IMR-90 (cell line): Measurements from ENCODE around the gene PLB1. TPM values are rescaled to one million over a fixed set of nuclear protein-coding genes. Genes with fewer than 3 reads are reported as not detected.

Experiments used
- ATAC-seq: fragments of 200-7000 bp; cut with Tn5 transposase; 2 replicates; pipeline ENCODE4 v1.9.1; 2020; ENCODE audit warnings: low read depth, mild to moderate bottlenecking, moderate library complexity
- BruUV-seq: library from RNA; stranded (reverse); fragments of 400-500 nt; replicated peaks from 2 replicates; lab custom pipeline; 2021; lab: Mats Ljungman, UMichigan
- CTCF ChIA-PET: fragments of 300-600 bp; formaldehyde crosslinking; extraction: SDS; loops from one replicate; lab custom pipeline; 2021; ENCODE audit warnings: antibody characterized with exemption; lab: Yijun Ruan, JAX
- POLR2A ChIA-PET: fragments of 300-600 bp; sonication (Branson Sonifier 250); formaldehyde crosslinking; loops from one replicate; lab custom pipeline; 2022; ENCODE audit warnings: antibody characterized with exemption; ENCODE audit not compliant: unreplicated experiment; lab: Charles Lee
- DNase-seq: peaks from one replicate; pipeline ENCODE4 v3.0.0; 2013
- H2AFZ ChIP-seq: replicated peaks from 2 replicates; pipeline ENCODE3; 2013; ENCODE audit warnings: low read length, mild to moderate bottlenecking; ENCODE audit not compliant: poor library complexity
- H2AK5ac ChIP-seq: 2 replicates; pipeline ENCODE4 v1.6.1; 2013; ENCODE audit warnings: low read depth, low read length, inconsistent platforms
- H2AK9ac ChIP-seq: replicated peaks from 2 replicates; pipeline ENCODE3; 2013; ENCODE audit warnings: mild to moderate bottlenecking, low read depth, low read length, moderate library complexity; ENCODE audit not compliant: poor library complexity
- H2BK120ac ChIP-seq: 2 replicates; pipeline ENCODE4 v1.6.1; 2013; ENCODE audit warnings: low read depth, low read length, inconsistent platforms
- H2BK15ac ChIP-seq: 3 replicates; pipeline ENCODE4 v1.6.1; 2013; ENCODE audit warnings: low read depth, low read length, inconsistent platforms
- H2BK20ac ChIP-seq: 2 replicates; pipeline ENCODE4 v1.6.1; 2013; ENCODE audit warnings: low read depth, mild to moderate bottlenecking, inconsistent platforms, low read length, moderate library complexity
- H2BK5ac ChIP-seq: 2 replicates; pipeline ENCODE4 v1.6.1; 2013; ENCODE audit warnings: mild to moderate bottlenecking, low read depth, low read length, inconsistent platforms; ENCODE audit not compliant: poor library complexity, severe bottlenecking
- H3K14ac ChIP-seq: replicated peaks from 2 replicates; pipeline ENCODE4 v1.6.1; 2013; ENCODE audit warnings: low read depth, low read length, inconsistent platforms
- H3K18ac ChIP-seq: 2 replicates; pipeline ENCODE4 v1.6.1; 2013; ENCODE audit warnings: low read depth, low read length, control low read depth
- H3K23ac ChIP-seq: 2 replicates; pipeline ENCODE4 v1.6.1; 2013; ENCODE audit warnings: low read depth, low read length, inconsistent platforms
- H3K27ac ChIP-seq: 2 replicates; pipeline ENCODE4 v1.5.1; 2013; ENCODE audit warnings: mild to moderate bottlenecking, control low read depth, low read length; ENCODE audit not compliant: insufficient read depth
- H3K27me3 ChIP-seq: 2 replicates; pipeline ENCODE4 v1.6.1; 2013; ENCODE audit warnings: low read length; ENCODE audit not compliant: control insufficient read depth, insufficient read depth
- H3K36me3 ChIP-seq: 2 replicates; pipeline ENCODE4 v1.6.1; 2013; ENCODE audit warnings: low read length, mixed read lengths; ENCODE audit not compliant: control insufficient read depth, insufficient read depth
- H3K4ac ChIP-seq: 2 replicates; pipeline ENCODE4 v1.6.1; 2013; ENCODE audit warnings: low read depth, low read length, inconsistent platforms
- H3K4me1 ChIP-seq: 2 replicates; pipeline ENCODE4 v1.6.1; 2013; ENCODE audit warnings: low read length, mixed read lengths; ENCODE audit not compliant: control insufficient read depth, insufficient read depth
- H3K4me2 ChIP-seq: 2 replicates; pipeline ENCODE4 v1.6.1; 2013; ENCODE audit warnings: low read depth, mild to moderate bottlenecking, control low read depth, low read length, moderate library complexity
- H3K4me3 ChIP-seq: 2 replicates; pipeline ENCODE4 v1.5.1; 2013; ENCODE audit warnings: low read depth, mild to moderate bottlenecking, control low read depth, low read length, moderate library complexity; ENCODE audit not compliant: insufficient read depth
- H3K56ac ChIP-seq: 2 replicates; pipeline ENCODE4 v1.6.1; 2013; ENCODE audit warnings: low read length, inconsistent platforms; ENCODE audit not compliant: insufficient read depth; ENCODE audit errors: extremely low read depth
- H3K79me1 ChIP-seq, 2 experiments: 2 replicates each; pipeline ENCODE4 v1.6.1; 2013; ENCODE audit warnings: low read length in 2 of 2, inconsistent platforms in 1 of 2, low read depth in 1 of 2
- H3K9ac ChIP-seq: 2 replicates; pipeline ENCODE4 v1.6.1; 2013; ENCODE audit warnings: low read depth, low read length, control low read depth
- H3K9me1 ChIP-seq: 2 replicates; pipeline ENCODE4 v1.6.1; 2013; ENCODE audit warnings: low read length, inconsistent platforms; ENCODE audit not compliant: insufficient read depth
- H3K9me3 ChIP-seq: 2 replicates; pipeline ENCODE4 v1.6.1; 2013; ENCODE audit warnings: low read length; ENCODE audit not compliant: control insufficient read depth, insufficient read depth
- H4K20me1 ChIP-seq: 2 replicates; pipeline ENCODE4 v1.6.1; 2013; ENCODE audit warnings: low read length, inconsistent platforms; ENCODE audit not compliant: insufficient read depth
- H4K5ac ChIP-seq: 2 replicates; pipeline ENCODE4 v1.6.1; 2013; ENCODE audit warnings: mild to moderate bottlenecking, low read depth, low read length, control low read depth
- H4K8ac ChIP-seq, 2 experiments: 2 replicates each; pipeline ENCODE4 v1.6.1; 2013; ENCODE audit warnings: low read depth in 2 of 2, low read length in 2 of 2, control low read depth in 1 of 2, inconsistent platforms in 1 of 2
- H4K91ac ChIP-seq: 2 replicates; pipeline ENCODE4 v1.6.1; 2013; ENCODE audit warnings: low read depth, low read length, inconsistent platforms; ENCODE audit not compliant: insufficient read depth
- CEBPB ChIP-seq: IDR thresholded peaks from 2 replicates; pipeline ENCODE4 v1.6.1; 2012; ENCODE audit warnings: low read depth, low read length, improper control_type of control experiment
- ELK1 ChIP-seq: fragments of 150-350 bp; IDR thresholded peaks from 2 replicates; pipeline ENCODE4 v1.6.1; 2016; ENCODE audit warnings: low read depth, mild to moderate bottlenecking, low read length, moderate library complexity, borderline replicate concordance
- MAZ ChIP-seq: IDR thresholded peaks from 2 replicates; pipeline ENCODE4 v1.6.1; 2012; ENCODE audit warnings: low read depth, mild to moderate bottlenecking, low read length, improper control_type of control experiment, moderate library complexity, borderline replicate concordance
- NFE2L2 ChIP-seq: fragments of 150-350 bp; IDR thresholded peaks from 2 replicates; pipeline ENCODE4 v1.6.1; 2016; ENCODE audit warnings: low read depth, mild to moderate bottlenecking, low read length
- RAD21 ChIP-seq: IDR thresholded peaks from 2 replicates; pipeline ENCODE4 v1.6.1; 2012; ENCODE audit warnings: low read length, improper control_type of control experiment
- RCOR1 ChIP-seq: IDR thresholded peaks from 2 replicates; pipeline ENCODE4 v1.6.1; 2012; ENCODE audit warnings: mild to moderate bottlenecking, low read length, improper control_type of control experiment; ENCODE audit not compliant: insufficient replicate concordance
- RFX5 ChIP-seq: IDR thresholded peaks from 2 replicates; pipeline ENCODE4 v1.8.0; 2012; ENCODE audit warnings: low read depth, mild to moderate bottlenecking, low read length, moderate library complexity
- SMC3 ChIP-seq: fragments of 150-350 bp; IDR thresholded peaks from 2 replicates; pipeline ENCODE4 v1.6.1; 2016; ENCODE audit warnings: low read depth, mild to moderate bottlenecking, antibody characterized with exemption, low read length, moderate library complexity
- USF2 ChIP-seq: fragments of 150-350 bp; IDR thresholded peaks from 2 replicates; pipeline ENCODE4 v1.6.1; 2017; ENCODE audit warnings: mild to moderate bottlenecking, antibody characterized with exemption, low read length, low read depth
- WGBS, 2 experiments: methylation state at CpG; one replicate each; pipeline versions ENCODE4 v1.1.5 to v1.1.7; 2013; ENCODE audit warnings: missing lambda C conversion rate in 2 of 2; ENCODE audit not compliant: insufficient read length in 1 of 2; ENCODE audit errors: extremely low coverage in 2 of 2; 5-methylcytosine and 5-hydroxymethylcytosine counted together
- dilution Hi-C: fragments of 300-500 bp; cut with HindIII; formaldehyde crosslinking; loops from one replicate; pipeline ENCODE4 v1.14.3; 2018; ENCODE audit warnings: low sequenced_read_pairs; ENCODE audit not compliant: unreplicated experiment
- in situ Hi-C: fragments of 300-500 bp; cut with MboI; formaldehyde crosslinking; loops from 3 replicates; pipeline ENCODE4 v1.14.3; 2019; ENCODE audit warnings: low sequenced_read_pairs, inconsistent platforms, mixed read lengths
- intact Hi-C: fragments of 100-400 bp; cut with micrococcal nuclease; formaldehyde crosslinking; loops from 2 replicates; pipeline ENCODE4 v1.10.0; 2022
- polyA plus RNA-seq, 3 experiments: library from polyadenylated mRNA; depleted of rRNA; stranded (reverse); fragments of >200 nt; gene quantifications; 2 replicates each; pipeline ENCODE4 v1.2.3, GENCODE V29; 2012; ENCODE audit warnings: low replicate concordance in 1 of 3
- total RNA-seq: library from RNA; depleted of rRNA; stranded (reverse); fragments of >200 nt; gene quantifications from 2 replicates; pipeline ENCODE4 v1.2.3, GENCODE V29; 2012

Gene PLB1
- total and polyA plus RNA-seq, 2 of the 4 experiments (the other 2 are of a cell fraction), result 0.74 to 0.90 TPM

GRCh38 chr2:28497206-28497605 lies 1.3 kb downstream of the PLB1 start:
- H3K56ac ChIP-seq, result no peak overlapping the region
- H2AFZ ChIP-seq, result no peak overlapping the region
- no peak overlapping the region for H3K9ac ChIP-seq
- dilution Hi-C loops (no loop called here), in situ Hi-C loops (no loop called here), intact Hi-C loops (no loop called here)
- no peak overlapping the region for H4K5ac ChIP-seq
- no peak overlapping the region for H3K18ac ChIP-seq
- ChIA-PET CTCF (interaction anchor here (1.0 kb wide), 1 partner anchor 20 kb away, joined by 3 read pairs; no protein-coding TSS in a partner anchor), POLR2A (no interaction called here)
- H2BK20ac ChIP-seq, result no peak overlapping the region
- peaks cover 52% of the 10 kb centered on the region for H3K27me3 ChIP-seq
- no peak for TF ChIP-seq CEBPB
- TF ChIP-seq RAD21, result no peak
- no peak for TF ChIP-seq NFE2L2
- no peak for TF ChIP-seq SMC3
- no peak for TF ChIP-seq RCOR1
- TF ChIP-seq RFX5, result no peak
- no peak for TF ChIP-seq ELK1
- no peak for TF ChIP-seq MAZ
- TF ChIP-seq USF2, result no peak
- no peak overlapping the region for H3K4ac ChIP-seq
- H3K9me3 ChIP-seq, result no peaks in the 10 kb centered on the region
- no peaks in the 10 kb centered on the region for H4K20me1 ChIP-seq
- H3K14ac ChIP-seq, result no peak overlapping the region
- no peak for DNase-seq
- H3K23ac ChIP-seq, result no peak overlapping the region
- no peaks in the 10 kb centered on the region for H3K9me1 ChIP-seq
- H4K8ac ChIP-seq, result no peak overlapping the region
- no peak overlapping the region for H2AK9ac ChIP-seq
- no peaks in the 10 kb centered on the region for H3K79me1 ChIP-seq
- H3K36me3 ChIP-seq, result no peaks in the 10 kb centered on the region
- H3K4me3 ChIP-seq, result no peak overlapping the region
- WGBS, 2 experiments, result 48% methylated on average over 3 of the region's 3 CpGs; no CpG with 5 or more reads in 1 of the 2 experiments
- H2AK5ac ChIP-seq, result no peak overlapping the region
- H3K4me2 ChIP-seq, result no peak overlapping the region
- no peaks in the 10 kb centered on the region for H3K4me1 ChIP-seq
- no peak overlapping the region for H2BK5ac ChIP-seq
- no peak overlapping the region for H2BK15ac ChIP-seq
- no TSS peak for BruUV-seq
- H2BK120ac ChIP-seq, result no peak overlapping the region
- no peak overlapping the region for H3K27ac ChIP-seq
- H4K91ac ChIP-seq, result no peak overlapping the region
- ATAC-seq, result no peak
